Hepatocyte (in vitro differentiated cells): ENCODE data around the gene ATN1. TPM values are rescaled to one million over a fixed set of nuclear protein-coding genes. Genes with fewer than 3 reads are reported as not detected.

Experiments used
- DNase-seq: peaks from one replicate; pipeline ENCODE4 v3.0.0-alpha.2; 2016; ENCODE audit warnings: low spot score
- H2AFZ ChIP-seq: fragments of 200-600 bp; sonication (generic); 2 replicates; pipeline ENCODE4 v1.6.0; 2016; ENCODE audit warnings: antibody characterized with exemption, mild to moderate bottlenecking
- H3K27ac ChIP-seq: fragments of 200-600 bp; sonication (generic); 2 replicates; pipeline ENCODE4 v1.5.1; 2016; ENCODE audit warnings: mild to moderate bottlenecking
- H3K27me3 ChIP-seq: fragments of 200-600 bp; sonication (generic); 2 replicates; pipeline ENCODE4 v1.6.1; 2016
- H3K36me3 ChIP-seq: fragments of 200-600 bp; sonication (generic); replicated peaks from 2 replicates; pipeline ENCODE4 v1.5.1; 2016; ENCODE audit warnings: low read depth; ENCODE audit not compliant: insufficient read depth
- H3K4me1 ChIP-seq: fragments of 200-600 bp; sonication (generic); 2 replicates; pipeline ENCODE4 v1.5.1; 2016; ENCODE audit warnings: mild to moderate bottlenecking, moderate library complexity; ENCODE audit not compliant: insufficient read depth
- H3K4me2 ChIP-seq: fragments of 200-600 bp; sonication (generic); 2 replicates; pipeline ENCODE4 v1.6.0; 2016
- H3K4me3 ChIP-seq: fragments of 200-600 bp; sonication (generic); 2 replicates; pipeline ENCODE4 v1.5.1; 2016; ENCODE audit warnings: mild to moderate bottlenecking
- H3K79me2 ChIP-seq: fragments of 200-600 bp; sonication (generic); 2 replicates; pipeline ENCODE4 v1.6.0; 2017; ENCODE audit warnings: mild to moderate bottlenecking
- H3K9me2 ChIP-seq: fragments of 200-600 bp; sonication (generic); replicated peaks from 2 replicates; pipeline ENCODE4 v1.6.0; 2017; ENCODE audit warnings: mild to moderate bottlenecking; ENCODE audit not compliant: insufficient read depth
- H3K9me3 ChIP-seq: fragments of 200-600 bp; sonication (generic); 2 replicates; pipeline ENCODE4 v1.5.1; 2016; ENCODE audit warnings: low read depth, mild to moderate bottlenecking
- H4K20me1 ChIP-seq: fragments of 200-600 bp; sonication (generic); 2 replicates; pipeline ENCODE4 v1.6.0; 2016; ENCODE audit warnings: mild to moderate bottlenecking; ENCODE audit not compliant: insufficient read depth, poor library complexity, severe bottlenecking
- EZH2 ChIP-seq: fragments of 200-600 bp; sonication (generic); IDR thresholded peaks from 2 replicates; pipeline ENCODE4 v1.6.1; 2016; ENCODE audit warnings: antibody characterized with exemption, mild to moderate bottlenecking, borderline replicate concordance
- EZH2phosphoT487 ChIP-seq: fragments of 200-600 bp; sonication (generic); IDR thresholded peaks from one replicate; pipeline ENCODE4 v1.6.1; 2018; ENCODE audit warnings: antibody characterized with exemption, mild to moderate bottlenecking, low read depth, moderate library complexity; ENCODE audit not compliant: unreplicated experiment, severe bottlenecking
- WGBS: methylation state at CpG from one replicate; pipeline ENCODE4 v1.1.6; 2016; ENCODE audit warnings: low lambda C conversion rate; ENCODE audit errors: missing lambda C conversion rate; 5-methylcytosine and 5-hydroxymethylcytosine counted together
- polyA plus RNA-seq: library from polyadenylated mRNA; unstranded; fragments of >200 nt; fragmentation: Nextera tagmentation; extraction: Ambion mirVana; gene quantifications from 2 replicates; pipeline ENCODE4 v1.2.1, GENCODE V29; 2016
- total RNA-seq: library from RNA; depleted of rRNA; stranded (reverse); fragments of >200 nt; gene quantifications from 2 replicates; pipeline ENCODE4 v1.2.3, GENCODE V29; 2014
- TF ChIP-seq, protein P1 (sequence below): fragments of 200-600 bp; sonication (generic); IDR thresholded peaks from 2 replicates; pipeline ENCODE4 v1.5.1; 2016; ENCODE audit warnings: antibody characterized with exemption, mild to moderate bottlenecking; ENCODE audit not compliant: poor library complexity

Gene ATN1
- total and polyA plus RNA-seq, 2 experiments from 2014 or later, result 15.8 to 32.7 TPM

DNA sequence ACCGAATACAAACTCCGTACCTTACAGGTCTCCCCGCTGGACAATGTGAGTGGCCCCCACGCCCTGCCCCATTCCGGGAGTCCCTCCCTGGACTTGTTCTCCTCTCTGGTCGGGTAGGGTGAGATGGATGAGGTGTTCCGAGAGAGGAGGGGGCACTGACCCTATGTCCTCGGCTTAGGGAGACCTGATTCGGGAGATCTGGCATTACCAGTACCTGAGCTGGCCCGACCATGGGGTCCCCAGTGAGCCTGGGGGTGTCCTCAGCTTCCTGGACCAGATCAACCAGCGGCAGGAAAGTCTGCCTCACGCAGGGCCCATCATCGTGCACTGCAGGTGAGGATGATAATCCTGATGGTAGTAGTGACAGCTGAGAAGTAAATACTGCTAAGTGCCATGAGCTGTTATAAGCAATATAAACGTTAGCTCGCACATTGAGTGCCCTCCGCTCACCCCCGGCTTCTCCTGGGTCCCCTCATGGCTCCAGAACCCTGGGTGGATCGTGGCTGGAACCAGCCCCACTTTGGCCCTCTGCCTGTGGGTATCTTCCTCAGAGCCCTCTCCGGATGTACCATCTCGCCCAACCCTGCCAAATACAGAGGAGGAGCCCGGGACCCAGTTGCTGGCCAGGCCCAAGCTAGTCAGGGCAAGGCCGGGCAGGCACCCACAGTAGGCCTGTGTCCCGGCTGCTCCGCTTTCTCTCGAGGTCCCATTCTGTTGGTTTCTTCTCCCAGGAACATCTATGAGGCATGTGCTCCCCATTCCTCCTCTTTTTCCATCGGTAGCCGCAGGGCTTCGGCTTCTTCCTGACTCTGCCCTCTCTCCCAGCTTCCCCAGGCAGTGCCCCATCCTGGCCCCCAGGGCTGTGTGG is 30.2 kb downstream of the ATN1 start:
- no peaks in the 10 kb centered on the region for H3K27me3 ChIP-seq
- peaks cover 13% of the 10 kb centered on the region for H3K4me1 ChIP-seq
- no peak overlapping the region for H3K4me2 ChIP-seq
- H3K27ac ChIP-seq, result no peak overlapping the region
- no peaks in the 10 kb centered on the region for H3K9me2 ChIP-seq
- no peak overlapping the region for H2AFZ ChIP-seq
- no peaks in the 10 kb centered on the region for H3K36me3 ChIP-seq
- TF ChIP-seq EZH2phosphoT487 (no peak), EZH2 (no peak)
- TF ChIP-seq, protein P1, sequence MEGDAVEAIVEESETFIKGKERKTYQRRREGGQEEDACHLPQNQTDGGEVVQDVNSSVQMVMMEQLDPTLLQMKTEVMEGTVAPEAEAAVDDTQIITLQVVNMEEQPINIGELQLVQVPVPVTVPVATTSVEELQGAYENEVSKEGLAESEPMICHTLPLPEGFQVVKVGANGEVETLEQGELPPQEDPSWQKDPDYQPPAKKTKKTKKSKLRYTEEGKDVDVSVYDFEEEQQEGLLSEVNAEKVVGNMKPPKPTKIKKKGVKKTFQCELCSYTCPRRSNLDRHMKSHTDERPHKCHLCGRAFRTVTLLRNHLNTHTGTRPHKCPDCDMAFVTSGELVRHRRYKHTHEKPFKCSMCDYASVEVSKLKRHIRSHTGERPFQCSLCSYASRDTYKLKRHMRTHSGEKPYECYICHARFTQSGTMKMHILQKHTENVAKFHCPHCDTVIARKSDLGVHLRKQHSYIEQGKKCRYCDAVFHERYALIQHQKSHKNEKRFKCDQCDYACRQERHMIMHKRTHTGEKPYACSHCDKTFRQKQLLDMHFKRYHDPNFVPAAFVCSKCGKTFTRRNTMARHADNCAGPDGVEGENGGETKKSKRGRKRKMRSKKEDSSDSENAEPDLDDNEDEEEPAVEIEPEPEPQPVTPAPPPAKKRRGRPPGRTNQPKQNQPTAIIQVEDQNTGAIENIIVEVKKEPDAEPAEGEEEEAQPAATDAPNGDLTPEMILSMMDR, result no peak
- H3K4me3 ChIP-seq, result no peak overlapping the region
- WGBS, result 91% methylated on average over 27 of the region's 28 CpGs
- no peaks in the 10 kb centered on the region for H3K9me3 ChIP-seq
- no peaks in the 10 kb centered on the region for H3K79me2 ChIP-seq
- no peaks in the 10 kb centered on the region for H4K20me1 ChIP-seq
- no peak for DNase-seq

DNA sequence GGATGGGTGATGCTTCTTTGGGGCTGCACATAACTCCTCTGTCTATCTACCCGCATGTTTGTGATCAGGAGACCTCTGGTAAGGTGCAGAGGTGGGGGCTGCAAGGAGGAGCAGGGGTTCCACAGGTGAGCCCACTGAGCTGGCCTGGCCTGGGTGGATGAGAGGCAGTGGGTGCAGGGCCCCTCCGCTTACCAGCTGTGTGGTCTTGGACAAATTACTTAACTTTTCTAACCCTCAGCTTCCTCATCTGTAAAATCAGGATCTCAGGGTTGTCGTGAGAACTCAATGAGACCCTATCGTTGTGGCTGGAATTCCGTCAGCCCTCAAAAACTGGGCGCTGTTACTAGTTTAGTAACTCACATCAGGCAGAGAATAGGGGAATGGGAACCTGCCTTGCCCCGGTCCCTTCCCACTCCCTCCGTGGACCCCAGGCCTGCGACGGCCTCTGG is 30.9 kb downstream of the ATN1 start:
- H3K27me3 ChIP-seq, result no peaks in the 10 kb centered on the region
- H3K9me2 ChIP-seq, result no peaks in the 10 kb centered on the region
- no peaks in the 10 kb centered on the region for H3K9me3 ChIP-seq
- no peak overlapping the region for H3K4me2 ChIP-seq
- peaks cover 10% of the 10 kb centered on the region for H3K4me1 ChIP-seq
- no peaks in the 10 kb centered on the region for H3K36me3 ChIP-seq
- no peak overlapping the region for H3K4me3 ChIP-seq
- no peak overlapping the region for H3K27ac ChIP-seq
- TF ChIP-seq, protein P1, result no peak
- no peak for TF ChIP-seq EZH2phosphoT487
- TF ChIP-seq EZH2, result no peak
- peaks cover 5% of the 10 kb centered on the region for H3K79me2 ChIP-seq
- H2AFZ ChIP-seq, result no peak overlapping the region
- DNase-seq, result no peak
- H4K20me1 ChIP-seq, result no peaks in the 10 kb centered on the region
- 90% methylated on average over 10 of the region's 10 CpGs for WGBS

DNA sequence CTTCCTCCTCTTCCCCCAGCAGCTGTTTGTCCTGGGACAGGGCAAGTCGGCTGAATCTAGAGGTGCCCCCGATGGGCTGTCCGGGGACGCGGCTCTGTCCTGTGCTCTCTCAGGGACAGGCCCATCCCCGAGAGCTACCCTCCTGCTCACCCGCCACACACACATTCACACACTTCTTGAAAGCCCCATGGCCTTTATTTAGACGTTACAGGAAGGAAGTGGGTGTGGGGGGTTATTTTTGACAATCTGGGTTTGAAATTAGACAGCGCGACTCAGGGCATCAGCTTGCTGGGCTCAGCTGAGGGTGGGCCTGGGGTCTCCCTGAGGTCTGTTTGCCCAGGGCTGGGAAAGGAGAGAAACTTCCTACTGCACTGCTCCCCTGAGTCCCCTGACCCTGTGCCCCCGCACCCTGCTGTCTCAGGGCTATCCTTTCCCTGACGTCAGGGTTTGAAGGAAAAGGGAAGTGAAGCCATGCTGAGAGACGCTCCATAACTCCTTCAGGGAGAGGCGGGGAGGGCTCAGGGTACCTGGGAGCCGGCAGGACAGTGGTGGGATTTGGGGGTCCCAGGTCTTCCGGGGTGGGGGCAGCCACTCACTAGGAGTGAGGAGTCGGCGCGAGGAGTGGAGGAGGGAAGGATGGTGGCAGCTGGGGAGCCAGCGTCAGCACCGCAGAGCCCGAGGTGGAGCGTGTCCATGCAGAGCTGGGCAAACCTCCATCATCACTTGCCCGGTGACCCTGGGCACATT is 31.5 kb downstream of the ATN1 start:
- Histone ChIP-seq H4K20me1 (no peaks in the 10 kb centered on the region), H3K4me2 (no peak overlapping the region), H3K79me2 (peaks cover 11% of the 10 kb centered on the region), H3K27me3 (no peaks in the 10 kb centered on the region), H3K9me3 (no peaks in the 10 kb centered on the region), H3K4me3 (no peak overlapping the region), H2AFZ (no peak overlapping the region), H3K27ac (no peak overlapping the region), H3K9me2 (no peaks in the 10 kb centered on the region), H3K4me1 (peaks cover 10% of the 10 kb centered on the region), H3K36me3 (no peaks in the 10 kb centered on the region)
- no peak for DNase-seq
- WGBS, result 90% methylated on average over 20 of the region's 24 CpGs
- no peak for TF ChIP-seq EZH2phosphoT487
- TF ChIP-seq, protein P1, result no peak
- no peak for TF ChIP-seq EZH2
